Testis (tissue), 3 donors: ENCODE results near the gene AP5Z1. TPM values are rescaled to one million over a fixed set of nuclear protein-coding genes. Genes with fewer than 3 reads are reported as not detected.

ENCODE experiments used
- DNase-seq: peaks from one replicate; pipeline ENCODE4 v3.0.0-alpha.2; 2019
- H3K27ac ChIP-seq, 2 donors: fragments of 200-600 bp; sonication (generic); one replicate each; pipeline ENCODE4 v1.5.1; 2019
- H3K27me3 ChIP-seq: fragments of 200-600 bp; sonication (generic); one replicate; pipeline ENCODE4 v1.5.1; 2019
- H3K36me3 ChIP-seq: fragments of 200-600 bp; sonication (generic); one replicate; pipeline ENCODE4 v1.5.1; 2017; ENCODE audit warnings: low read depth; ENCODE audit errors: missing control alignments
- H3K4me1 ChIP-seq: fragments of 200-600 bp; sonication (generic); one replicate; pipeline ENCODE4 v1.5.1; 2019
- H3K4me3 ChIP-seq, 2 donors: fragments of 200-600 bp; sonication (generic); one replicate each; pipeline ENCODE4 v1.5.1; 2017 to 2019
- H3K9me3 ChIP-seq: fragments of 200-600 bp; sonication (generic); one replicate; pipeline ENCODE4 v1.5.1; 2017
- POLR2A ChIP-seq: fragments of 450-650 bp; IDR thresholded peaks from one replicate; pipeline ENCODE4 v1.6.1; 2017; ENCODE audit warnings: antibody characterized with exemption, mild to moderate bottlenecking, moderate library complexity
- WGBS, 2 donors: methylation state at CpG; one replicate each; pipeline ENCODE4 v1.1.5; 2018; 5-methylcytosine and 5-hydroxymethylcytosine counted together
- intact Hi-C: fragments of 100-400 bp; cut with DNase I; formaldehyde crosslinking; loops from one replicate; pipeline ENCODE4 v1.15.1; 2023; ENCODE audit warnings: low total_unique reads
- polyA plus RNA-seq: library from polyadenylated mRNA; stranded (reverse); fragments of 350-450 nt; fragmentation: Illumina TruSeq; extraction: RNeasy Lipid Tissue Mini Kit (QIAGEN cat#74804); gene quantifications from one replicate; pipeline ENCODE4 v1.2.3, GENCODE V29; 2014; ENCODE audit warnings: low read depth, low replicate concordance; ENCODE audit not compliant: insufficient read depth
- total RNA-seq, 2 donors: library from RNA; depleted of rRNA; stranded (reverse); fragments of >200 nt; gene quantifications; one replicate each; pipeline ENCODE4 v1.2.3, GENCODE V29; 2016
- TF ChIP-seq, protein P1 (sequence below), 3 experiments: fragments of 450-650 bp in 2 of 3; fragments of 200-600 bp in 1 of 3; sonication (generic) in 1 of 3; IDR thresholded peaks; one replicate each; pipeline ENCODE4 v1.5.1; 2016 to 2019; ENCODE audit warnings: antibody characterized with exemption in 3 of 3, mild to moderate bottlenecking in 2 of 3, moderate library complexity in 1 of 3

AP5Z1 gene
- total and polyA plus RNA-seq, 3 donors from 2014 or later, result 30.0 to 59.1 (median 47.6) TPM

DNA sequence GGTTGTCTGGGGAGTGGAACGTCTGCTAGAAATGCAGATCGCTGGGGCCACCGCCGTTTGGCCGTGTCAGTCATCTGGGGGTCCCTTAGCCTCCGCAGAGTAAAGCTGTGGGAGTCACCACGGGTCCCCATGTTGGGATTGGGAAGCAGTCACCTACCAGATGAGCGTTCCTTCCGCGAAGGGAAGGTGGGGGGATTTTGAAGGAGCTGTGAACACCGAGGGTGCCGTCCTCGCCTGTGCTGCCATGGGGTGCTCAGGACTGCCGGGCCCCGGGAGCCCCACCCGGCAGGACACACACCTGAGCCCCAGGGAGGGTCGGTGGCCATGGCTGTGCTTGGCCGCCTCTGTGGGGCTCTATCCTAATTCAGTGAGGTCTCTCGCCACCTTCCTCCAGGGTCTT lies 46.2 kb upstream of the AP5Z1 start:
- H3K4me1 ChIP-seq, result peaks cover 20% of the 10 kb centered on the region
- WGBS, 2 donors, result 91 to 92% methylated on average over 14 to 19 of the region's 19 CpGs
- TF ChIP-seq POLR2A, result no peak
- TF ChIP-seq, protein P1, sequence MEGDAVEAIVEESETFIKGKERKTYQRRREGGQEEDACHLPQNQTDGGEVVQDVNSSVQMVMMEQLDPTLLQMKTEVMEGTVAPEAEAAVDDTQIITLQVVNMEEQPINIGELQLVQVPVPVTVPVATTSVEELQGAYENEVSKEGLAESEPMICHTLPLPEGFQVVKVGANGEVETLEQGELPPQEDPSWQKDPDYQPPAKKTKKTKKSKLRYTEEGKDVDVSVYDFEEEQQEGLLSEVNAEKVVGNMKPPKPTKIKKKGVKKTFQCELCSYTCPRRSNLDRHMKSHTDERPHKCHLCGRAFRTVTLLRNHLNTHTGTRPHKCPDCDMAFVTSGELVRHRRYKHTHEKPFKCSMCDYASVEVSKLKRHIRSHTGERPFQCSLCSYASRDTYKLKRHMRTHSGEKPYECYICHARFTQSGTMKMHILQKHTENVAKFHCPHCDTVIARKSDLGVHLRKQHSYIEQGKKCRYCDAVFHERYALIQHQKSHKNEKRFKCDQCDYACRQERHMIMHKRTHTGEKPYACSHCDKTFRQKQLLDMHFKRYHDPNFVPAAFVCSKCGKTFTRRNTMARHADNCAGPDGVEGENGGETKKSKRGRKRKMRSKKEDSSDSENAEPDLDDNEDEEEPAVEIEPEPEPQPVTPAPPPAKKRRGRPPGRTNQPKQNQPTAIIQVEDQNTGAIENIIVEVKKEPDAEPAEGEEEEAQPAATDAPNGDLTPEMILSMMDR (IDR thresholded peaks at IDR 0.05), result no peak
- intact Hi-C loops, result no loop called here
- no peaks in the 10 kb centered on the region for H3K9me3 ChIP-seq
- H3K36me3 ChIP-seq, result no peaks in the 10 kb centered on the region
- no peak for DNase-seq
- no peaks in the 10 kb centered on the region for H3K27me3 ChIP-seq
- H3K27ac ChIP-seq, result no peak overlapping the region
- H3K4me3 ChIP-seq, result no peak overlapping the region

DNA sequence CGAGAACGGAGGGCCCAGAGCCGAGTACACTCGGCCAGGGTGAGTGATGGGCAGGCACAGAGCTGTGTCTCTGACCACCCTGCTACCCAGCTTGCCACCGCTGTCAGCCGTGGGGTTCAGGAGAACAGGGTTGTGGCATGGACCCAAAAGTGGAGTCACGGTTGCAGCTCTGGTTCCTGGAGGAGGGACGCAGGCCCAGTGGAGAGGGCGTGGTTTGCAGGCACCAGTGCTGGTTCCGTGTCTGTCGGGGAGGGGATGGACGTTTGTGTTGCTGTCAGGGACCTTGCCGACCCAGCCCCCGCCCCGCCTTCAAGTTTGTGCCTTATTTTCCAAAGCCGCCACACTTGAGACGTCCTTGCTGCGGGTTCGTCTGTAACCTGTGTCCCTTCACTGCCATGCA lies 45.1 kb upstream of the AP5Z1 start:
- Histone ChIP-seq H3K4me3 (no peak overlapping the region), H3K9me3 (no peaks in the 10 kb centered on the region), H3K4me1 (peaks cover 11% of the 10 kb centered on the region), H3K27me3 (no peaks in the 10 kb centered on the region), H3K27ac (no peak overlapping the region), H3K36me3 (no peaks in the 10 kb centered on the region)
- no peak for DNase-seq
- WGBS, 2 donors, result 90 to 94% methylated on average over 19 of the region's 19 CpGs
- TF ChIP-seq, protein P1 (IDR thresholded peaks at IDR 0.05), result no peak
- intact Hi-C loops, result no loop called here

DNA sequence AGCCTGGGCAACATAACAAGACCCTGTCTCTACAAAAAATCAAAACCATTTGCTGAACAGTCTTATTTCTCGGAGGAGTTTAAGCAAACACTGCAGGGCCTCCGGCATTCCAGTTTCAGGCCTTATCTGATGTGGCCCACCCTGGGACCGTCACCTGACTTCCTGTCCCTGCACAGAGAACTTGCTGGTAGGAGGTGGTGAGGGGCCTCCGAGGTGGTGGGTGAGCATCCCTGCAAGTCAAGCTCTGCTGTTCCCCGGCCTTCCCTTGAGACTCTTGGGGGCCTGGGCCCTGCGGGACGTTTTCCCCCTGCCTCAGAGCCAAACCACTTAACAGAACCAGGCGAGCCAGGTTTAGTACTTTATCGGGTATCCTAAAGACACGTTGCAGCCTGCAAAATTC lies 44.5 kb upstream of the AP5Z1 start:
- intact Hi-C loops, result no loop called here
- no peak overlapping the region for H3K4me3 ChIP-seq
- no peak for DNase-seq
- 71 to 86% methylated on average over 10 of the region's 10 CpGs for WGBS, 2 donors
- peaks cover 5% of the 10 kb centered on the region for H3K4me1 ChIP-seq
- H3K36me3 ChIP-seq, result no peaks in the 10 kb centered on the region
- no peak overlapping the region for H3K27ac ChIP-seq
- H3K9me3 ChIP-seq, result no peaks in the 10 kb centered on the region
- TF ChIP-seq, protein P1 (IDR thresholded peaks at IDR 0.05), result no peak
- TF ChIP-seq POLR2A, result no peak
- H3K27me3 ChIP-seq, result no peaks in the 10 kb centered on the region

DNA sequence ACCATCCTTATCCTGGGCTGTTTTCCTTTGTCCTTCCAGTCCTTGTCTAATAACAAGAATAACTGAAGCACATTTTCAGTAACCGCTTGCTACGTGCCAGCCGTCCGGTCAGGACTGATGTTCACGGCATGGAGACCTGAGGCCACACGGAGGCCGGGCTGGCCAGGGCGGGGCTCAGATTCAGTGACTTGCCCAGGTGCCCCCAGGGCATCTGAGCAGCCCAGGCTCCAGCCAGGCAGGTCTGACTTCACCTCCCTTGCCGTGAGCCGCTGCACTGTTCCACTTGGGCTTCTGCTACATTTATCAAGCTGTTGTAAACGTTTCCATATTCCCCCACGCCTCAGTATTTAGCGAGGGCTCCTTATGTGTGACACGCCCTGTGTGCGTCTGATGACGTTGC lies 43.6 kb upstream of the AP5Z1 start:
- TF ChIP-seq POLR2A, result no peak
- TF ChIP-seq, protein P1 (IDR thresholded peaks at IDR 0.05), result no peak
- 83 to 91% methylated on average over 16 of the region's 16 CpGs for WGBS, 2 donors
- intact Hi-C loops, result no loop called here
- no peak overlapping the region for H3K4me3 ChIP-seq
- H3K9me3 ChIP-seq, result no peaks in the 10 kb centered on the region
- H3K4me1 ChIP-seq, result no peaks in the 10 kb centered on the region
- H3K27me3 ChIP-seq, result no peaks in the 10 kb centered on the region
- no peak for DNase-seq
- no peak overlapping the region for H3K27ac ChIP-seq
- no peaks in the 10 kb centered on the region for H3K36me3 ChIP-seq

DNA sequence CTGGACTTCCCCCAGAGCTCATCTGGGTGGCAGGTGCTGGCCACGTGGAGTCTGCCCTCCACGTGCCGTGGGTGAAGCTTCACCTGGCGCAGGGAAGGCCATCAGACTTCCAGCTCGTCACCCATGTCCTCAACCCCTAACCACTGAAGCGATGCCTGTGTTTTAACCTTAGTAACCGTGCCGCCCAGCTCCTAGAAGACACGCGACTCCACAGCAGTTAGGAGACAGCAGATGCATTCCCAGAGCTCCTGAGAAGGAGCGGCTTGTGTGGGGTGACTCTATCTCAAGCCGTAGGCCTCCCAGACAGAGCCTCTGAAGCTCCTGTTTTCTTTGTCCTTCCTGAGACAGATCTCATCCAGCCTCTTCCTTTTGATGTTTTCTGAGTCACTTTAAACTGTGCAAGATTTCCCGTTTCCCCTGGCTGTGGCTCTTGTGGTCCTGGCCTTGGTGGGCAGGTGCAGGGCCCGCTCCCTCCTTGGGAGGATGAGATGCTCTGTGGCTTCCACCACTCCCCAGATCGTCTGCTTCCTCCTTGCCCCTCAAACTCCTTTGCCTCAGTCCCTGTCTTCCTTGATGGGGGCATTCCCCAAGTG lies 41.4 kb upstream of the AP5Z1 start:
- Histone ChIP-seq H3K4me1 (peaks cover 8% of the 10 kb centered on the region), H3K9me3 (no peaks in the 10 kb centered on the region), H3K27me3 (no peaks in the 10 kb centered on the region), H3K36me3 (no peaks in the 10 kb centered on the region), H3K27ac (no peak overlapping the region), H3K4me3 (no peak overlapping the region)
- intact Hi-C loops, result no loop called here
- no peak for DNase-seq
- TF ChIP-seq, protein P1 (IDR thresholded peaks at IDR 0.05), result no peak
- TF ChIP-seq POLR2A, result no peak
- WGBS, 2 donors, result 81 to 89% methylated on average over 9 to 15 of the region's 15 CpGs
